Measurements from ENCODE around the gene LUC7L3. TPM values are rescaled to one million over a fixed set of nuclear protein-coding genes. Genes with fewer than 3 reads are reported as not detected.

LUC7L3 gene
- total RNA-seq, 6 experiments from 2014 or later: 15.4 to 50.5 (median 31.0) TPM

DNA sequence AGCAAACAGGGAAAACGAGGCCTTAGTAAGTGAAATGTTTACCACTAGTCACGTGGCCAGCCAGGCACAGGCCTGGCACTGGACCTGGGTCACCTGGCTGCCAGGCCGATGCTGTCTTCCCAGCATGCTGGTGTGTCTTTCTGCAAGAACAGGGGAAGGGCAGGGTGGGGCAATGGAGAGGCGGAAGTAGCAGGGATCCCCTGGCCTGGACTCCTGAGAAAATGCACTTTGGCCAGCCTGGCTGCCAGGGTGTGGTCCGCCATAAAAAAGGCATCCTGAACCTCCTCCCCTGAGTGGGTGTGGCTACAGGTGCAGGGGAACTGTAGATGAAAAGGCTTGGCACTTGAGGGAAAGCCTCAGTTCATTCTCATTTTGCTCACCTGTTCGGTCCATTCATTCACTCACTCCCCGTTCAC, 49.0 kb downstream of the LUC7L3 start:
- intact Hi-C loops (cut with DNase I): no loop called here
- Histone ChIP-seq H3K27me3 (no peaks in the 10 kb centered on the region), H3K9me3 (no peaks in the 10 kb centered on the region), H3K27ac (peak overlapping the region in 1 of 3 donors; percentile 99), H3K36me3 (no peaks in the 10 kb centered on the region), H3K4me3 (no peak overlapping the region), H3K4me1 (peaks cover 0 to 51% (median 22%) of the 10 kb centered on the region in 4 donors)
- 29% methylated on average over 7 of the region's 7 CpGs for WGBS (ENCODE audit: insufficient coverage, low coverage, low lambda C conversion rate, missing lambda C conversion rate)
- peak; percentile 71 to 89 (median 88) for DNase-seq
- TF ChIP-seq POLR2A (IDR thresholded peaks at IDR 0.05): no peak
- TF ChIP-seq, protein P1, sequence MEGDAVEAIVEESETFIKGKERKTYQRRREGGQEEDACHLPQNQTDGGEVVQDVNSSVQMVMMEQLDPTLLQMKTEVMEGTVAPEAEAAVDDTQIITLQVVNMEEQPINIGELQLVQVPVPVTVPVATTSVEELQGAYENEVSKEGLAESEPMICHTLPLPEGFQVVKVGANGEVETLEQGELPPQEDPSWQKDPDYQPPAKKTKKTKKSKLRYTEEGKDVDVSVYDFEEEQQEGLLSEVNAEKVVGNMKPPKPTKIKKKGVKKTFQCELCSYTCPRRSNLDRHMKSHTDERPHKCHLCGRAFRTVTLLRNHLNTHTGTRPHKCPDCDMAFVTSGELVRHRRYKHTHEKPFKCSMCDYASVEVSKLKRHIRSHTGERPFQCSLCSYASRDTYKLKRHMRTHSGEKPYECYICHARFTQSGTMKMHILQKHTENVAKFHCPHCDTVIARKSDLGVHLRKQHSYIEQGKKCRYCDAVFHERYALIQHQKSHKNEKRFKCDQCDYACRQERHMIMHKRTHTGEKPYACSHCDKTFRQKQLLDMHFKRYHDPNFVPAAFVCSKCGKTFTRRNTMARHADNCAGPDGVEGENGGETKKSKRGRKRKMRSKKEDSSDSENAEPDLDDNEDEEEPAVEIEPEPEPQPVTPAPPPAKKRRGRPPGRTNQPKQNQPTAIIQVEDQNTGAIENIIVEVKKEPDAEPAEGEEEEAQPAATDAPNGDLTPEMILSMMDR (IDR thresholded peaks at IDR 0.05): no peak
- ATAC-seq: peak; percentile 54 to 57 (median 55)

DNA sequence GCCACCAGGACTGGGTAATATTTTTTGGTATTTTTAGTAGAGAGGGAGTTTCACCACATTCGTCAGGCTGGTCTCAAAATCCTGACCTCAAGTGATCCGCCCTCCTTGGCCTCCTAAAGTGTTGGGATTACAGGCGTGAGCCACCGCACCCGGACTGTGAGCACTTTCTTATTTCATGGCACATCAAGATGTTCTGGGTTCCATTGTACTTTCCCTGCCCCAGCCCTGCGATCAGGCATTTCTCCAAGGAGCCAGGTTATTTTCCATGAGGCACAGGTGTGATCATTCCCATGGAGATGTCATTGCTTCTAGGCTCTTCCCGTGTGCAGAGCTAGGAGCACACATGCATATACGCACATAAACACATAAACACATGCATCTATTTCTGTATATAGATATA, 50.5 kb downstream of the LUC7L3 start:
- WGBS (ENCODE audit: insufficient coverage, low coverage, low lambda C conversion rate, missing lambda C conversion rate): 83% methylated on average over 7 of the region's 8 CpGs

DNA sequence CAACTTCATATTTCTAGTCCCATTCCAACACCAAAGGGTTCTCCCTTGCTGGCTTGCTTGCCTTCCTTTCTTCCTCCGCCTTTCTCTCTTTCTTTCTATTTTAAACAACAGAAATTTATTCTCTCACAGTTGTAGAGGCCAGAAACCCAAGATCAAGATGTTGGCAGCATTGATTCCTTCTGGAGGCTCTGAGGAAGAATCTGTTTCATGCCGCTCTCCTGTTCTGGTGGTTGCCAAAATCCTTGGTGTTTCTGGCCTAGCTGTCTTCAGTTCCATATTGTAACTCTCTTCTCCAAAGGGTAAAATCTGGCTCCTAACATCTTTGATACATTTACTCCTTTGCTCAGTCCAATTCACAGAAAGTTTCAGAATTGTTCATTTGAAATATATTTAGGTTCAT, 50.9 kb downstream of the LUC7L3 start:
- no peak overlapping the region for H3K27ac ChIP-seq
- H3K4me1 ChIP-seq: peaks cover 0 to 31% (median 17%) of the 10 kb centered on the region in 4 donors
- 89% methylated on average over 2 of the region's 2 CpGs for WGBS (ENCODE audit: insufficient coverage, low coverage, low lambda C conversion rate, missing lambda C conversion rate)
- TF ChIP-seq POLR2A (IDR thresholded peaks at IDR 0.05): no peak
- TF ChIP-seq, protein P1 (IDR thresholded peaks at IDR 0.05): no peak
- intact Hi-C loops (cut with DNase I): no loop called here
- no peaks in the 10 kb centered on the region for H3K9me3 ChIP-seq
- DNase-seq (peak in 1 of 3 donors; percentile 11), ATAC-seq (no peak)
- no peak overlapping the region for H3K4me3 ChIP-seq
- H3K36me3 ChIP-seq: no peaks in the 10 kb centered on the region
- no peaks in the 10 kb centered on the region for H3K27me3 ChIP-seq

More for the DNA sequence above, 50.5 kb downstream of the LUC7L3 start:
- intact Hi-C loops (cut with DNase I): no loop called here
- Histone ChIP-seq H3K4me1 (peaks cover 0 to 36% (median 19%) of the 10 kb centered on the region in 4 donors), H3K4me3 (no peak overlapping the region), H3K9me3 (no peaks in the 10 kb centered on the region), H3K27ac (no peak overlapping the region), H3K36me3 (no peaks in the 10 kb centered on the region), H3K27me3 (no peaks in the 10 kb centered on the region)
- DNase-seq (no peak), ATAC-seq (no peak)
- TF ChIP-seq, protein P1 (IDR thresholded peaks at IDR 0.05): no peak

DNA sequence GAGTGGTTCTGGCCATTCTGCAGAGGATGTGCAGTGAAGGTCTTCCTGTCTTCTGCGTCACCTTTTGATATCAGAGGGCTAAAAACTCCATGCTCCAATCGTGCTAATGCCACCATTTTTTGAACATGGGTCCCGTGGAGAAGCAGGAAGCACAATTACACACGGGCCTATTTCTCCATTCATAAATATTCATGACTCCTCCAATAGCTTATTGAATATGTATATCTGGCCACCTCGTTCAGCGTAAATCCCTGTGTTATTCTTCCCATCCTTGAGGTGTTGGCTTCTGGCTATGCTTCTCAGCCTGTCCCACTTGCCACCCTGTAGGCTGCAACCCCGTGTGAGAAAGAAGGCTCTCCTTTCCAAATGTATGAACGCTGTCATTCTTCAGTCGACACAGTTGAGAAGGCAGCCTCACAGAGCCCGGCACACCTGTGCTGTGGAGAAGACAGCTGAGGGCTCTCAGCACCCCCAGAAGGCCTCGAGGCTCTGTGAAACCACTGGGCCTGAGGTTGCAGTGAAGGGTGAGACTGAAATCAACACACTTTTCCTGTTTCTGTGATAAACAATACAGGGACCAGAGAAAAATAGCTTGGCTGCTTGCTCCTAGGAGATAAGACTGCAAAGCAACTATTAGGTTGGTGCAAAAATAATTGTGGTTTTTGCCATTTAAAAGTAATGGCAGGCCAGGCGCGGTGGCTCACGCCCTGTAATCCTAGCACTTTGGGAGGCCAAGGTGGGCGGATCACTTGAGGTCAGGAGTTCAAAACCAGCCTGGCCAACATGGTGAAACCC, 52.8 kb downstream of the LUC7L3 start:
- no peak for TF ChIP-seq POLR2A (IDR thresholded peaks at IDR 0.05)
- TF ChIP-seq, protein P1 (IDR thresholded peaks at IDR 0.05): no peak
- ATAC-seq (no peak), DNase-seq (peak in 2 of 3 donors; percentile 11 to 26)
- Histone ChIP-seq H3K9me3 (no peaks in the 10 kb centered on the region), H3K4me1 (peaks cover 0 to 14% (median 6%) of the 10 kb centered on the region in 4 donors), H3K27me3 (no peaks in the 10 kb centered on the region), H3K27ac (no peak overlapping the region), H3K4me3 (no peak overlapping the region), H3K36me3 (no peaks in the 10 kb centered on the region)
- intact Hi-C loops (cut with DNase I): no loop called here
- WGBS (ENCODE audit: insufficient coverage, low coverage, low lambda C conversion rate, missing lambda C conversion rate): 62% methylated on average over 15 of the region's 15 CpGs

Data from right lobe of liver (tissue), 6 donors.